Activated T-helper 9 cell treated with anti-CD3 and anti-CD28 coated beads, Interleukin-2, amount 50 U/mL, for 16 hours (primary cell): ENCODE data around the gene AGBL4.
"Not testable (repeated sequence)": the region's sequence is repeated elsewhere in the genome, so short reads cannot be mapped to it uniquely, and the experiment has no call there.

ENCODE experiments used
- DNase-seq: peaks from one replicate; pipeline ENCODE4 v3.0.0-alpha.2; 2020; ENCODE audit warnings: low read depth

AGBL4 gene

GRCh38 chr1:49306507-49307070 lies 717.2 kb downstream of the AGBL4 start:
- DNase-seq, result no peak

- not testable (repeated sequence) for DNase-seq
Observed at GRCh38 chr1:49302400-49302799, 721.4 kb downstream of the AGBL4 start.

GRCh38 chr1:49298304-49298703 lies 725.5 kb downstream of the AGBL4 start:
- no peak for DNase-seq

GRCh38 chr1:49297783-49298182 lies 726.0 kb downstream of the AGBL4 start:
- no peak for DNase-seq

- no peak for DNase-seq
Observed at GRCh38 chr1:49294539-49294938, 729.2 kb downstream of the AGBL4 start.

GRCh38 chr1:49293016-49293415 lies 730.7 kb downstream of the AGBL4 start:
- DNase-seq, result no peak

GRCh38 chr1:49257211-49258049 lies 766.3 kb downstream of the AGBL4 start:
- not testable (repeated sequence) for DNase-seq

- DNase-seq, result no peak
Observed at GRCh38 chr1:49252917-49253316, 770.8 kb downstream of the AGBL4 start.

GRCh38 chr1:49251019-49251784 lies 772.6 kb downstream of the AGBL4 start:
- no peak for DNase-seq

- no peak for DNase-seq
Observed at GRCh38 chr1:49240709-49241221, 783.0 kb downstream of the AGBL4 start.

- no peak for DNase-seq
Observed at GRCh38 chr1:49234988-49235387, 788.8 kb downstream of the AGBL4 start.

- DNase-seq, result no peak
Observed at GRCh38 chr1:49229555-49229954, 794.2 kb downstream of the AGBL4 start.

GRCh38 chr1:49226758-49227157 lies 797.0 kb downstream of the AGBL4 start:
- DNase-seq, result no peak

- no peak for DNase-seq
Observed at GRCh38 chr1:49225464-49225863, 798.3 kb downstream of the AGBL4 start.

- DNase-seq, result no peak
Observed at GRCh38 chr1:49213301-49213700, 810.5 kb downstream of the AGBL4 start.

GRCh38 chr1:49208712-49209111 lies 815.0 kb downstream of the AGBL4 start:
- no peak for DNase-seq

GRCh38 chr1:49204720-49205119 lies 819.0 kb downstream of the AGBL4 start:
- DNase-seq, result no peak

GRCh38 chr1:49200738-49201137 lies 823.0 kb downstream of the AGBL4 start:
- DNase-seq, result no peak

- DNase-seq, result no peak
Observed at GRCh38 chr1:49199564-49199963, 824.2 kb downstream of the AGBL4 start.

GRCh38 chr1:49197081-49197480 lies 826.7 kb downstream of the AGBL4 start:
- DNase-seq, result no peak

- DNase-seq, result no peak
Observed at GRCh38 chr1:49190138-49190537, 833.6 kb downstream of the AGBL4 start.

- DNase-seq, result no peak
Observed at GRCh38 chr1:49187056-49187455, 836.7 kb downstream of the AGBL4 start.
